Measurements from ENCODE around the gene HLCS.

- TF ChIP-seq CTCF (conservative IDR thresholded peaks at IDR 0.05 in 1 of 2, IDR thresholded peaks at IDR 0.05 in 1 of 2; ENCODE audit: low read depth in 1 of 2, low read length in 2 of 2) (no peak), EZH2 (IDR thresholded peaks at IDR 0.05; ENCODE audit: low read length, missing control alignments) (no peak)
Observed at GRCh38 chr21:36723371-36723881, 243.0 kb downstream of the HLCS start.
